ENCODE measurements around the gene PCDHGA1. TPM values are rescaled to one million over a fixed set of nuclear protein-coding genes. Genes with fewer than 3 reads are reported as not detected.
"Not testable (repeated sequence)": the region's sequence is repeated elsewhere in the genome, so short reads cannot be mapped to it uniquely, and the experiment has no call there.

PCDHGA1 gene
- total RNA-seq, 6 experiments from 2014 or later, result 0.04 to 0.18 (median 0.12) TPM; not detected in 1

DNA sequence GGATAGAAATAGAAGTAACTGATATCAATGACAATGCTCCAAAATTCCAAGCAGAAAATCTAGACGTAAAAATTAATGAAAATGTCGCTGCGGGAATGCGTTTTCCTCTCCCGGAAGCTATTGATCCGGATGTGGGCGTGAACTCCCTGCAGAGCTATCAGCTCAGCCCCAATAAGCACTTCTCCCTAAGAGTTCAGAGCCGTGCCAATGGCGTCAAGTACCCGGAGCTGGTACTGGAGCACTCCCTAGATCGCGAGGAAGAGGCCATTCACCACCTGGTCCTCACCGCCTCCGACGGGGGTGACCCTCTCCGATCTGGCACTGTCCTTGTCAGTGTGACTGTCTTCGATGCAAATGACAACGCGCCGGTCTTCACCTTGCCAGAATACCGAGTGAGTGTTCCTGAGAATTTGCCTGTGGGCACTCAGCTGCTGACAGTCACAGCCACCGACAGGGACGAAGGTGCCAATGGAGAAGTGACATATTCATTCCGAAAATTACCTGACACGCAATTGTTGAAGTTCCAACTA, 83.3 kb downstream of the PCDHGA1 start:
- no peaks in the 10 kb centered on the region for H3K27me3 ChIP-seq
- intact Hi-C loops (cut with DNase I), result loop anchor here in 1 of 2 donors (10.0 kb wide), 1 partner anchor 169 kb away; the partner anchor contains the start of gene PCDHB15
- ATAC-seq (peak; percentile 39 to 72 (median 52)), DNase-seq (peak in 2 of 3 donors; percentile 41 to 49)
- 17% methylated on average over 20 of the region's 25 CpGs for WGBS (ENCODE audit: insufficient coverage, low coverage, low lambda C conversion rate, missing lambda C conversion rate)
- TF ChIP-seq CTCF (IDR thresholded peaks at IDR 0.05), result no peak
- TF ChIP-seq POLR2A (IDR thresholded peaks at IDR 0.05), result peak; percentile 10
- peaks cover 0 to 22% (median 6%) of the 10 kb centered on the region in 4 donors for H3K9me3 ChIP-seq
- peak overlapping the region; percentile 26 to 56 (median 45) for H3K4me3 ChIP-seq
- H3K27ac ChIP-seq, result peak overlapping the region in 1 of 3 donors; percentile 30
- H3K36me3 ChIP-seq, result no peaks in the 10 kb centered on the region
- H3K4me1 ChIP-seq, result no peaks in the 10 kb centered on the region

GRCh38 chr5:141414548-141415274, 84.4 kb downstream of the PCDHGA1 start:
- not testable (repeated sequence) for H3K36me3 ChIP-seq, ATAC-seq, DNase-seq, H3K4me1 ChIP-seq, H3K27me3 ChIP-seq, H3K27ac ChIP-seq, H3K4me3 ChIP-seq
- 38% methylated on average over 3 of the region's 46 CpGs for WGBS (ENCODE audit: insufficient coverage, low coverage, low lambda C conversion rate, missing lambda C conversion rate)
- H3K9me3 ChIP-seq, result peaks cover 0 to 23% (median 11%) of the 10 kb centered on the region in 4 donors
- intact Hi-C loops (cut with DNase I), result loop anchor here in 1 of 2 donors (10.0 kb wide), 1 partner anchor 170 kb away; the partner anchor contains the start of gene PCDHB15

- not testable (repeated sequence) for H3K4me3 ChIP-seq, H3K27me3 ChIP-seq, H3K27ac ChIP-seq, H3K36me3 ChIP-seq, H3K4me1 ChIP-seq, ATAC-seq
- intact Hi-C loops (cut with DNase I), result loop anchor here in 1 of 2 donors (10.0 kb wide), 1 partner anchor 170 kb away; the partner anchor contains the start of gene PCDHB15
- WGBS (ENCODE audit: insufficient coverage, low coverage, low lambda C conversion rate, missing lambda C conversion rate), result 50% methylated on average over 5 of the region's 24 CpGs
- peaks cover 0 to 22% (median 13%) of the 10 kb centered on the region in 4 donors for H3K9me3 ChIP-seq
- DNase-seq, result peak in 1 of 3 donors; percentile 27
These were observed 84.9 kb downstream of the PCDHGA1 start for GRCh38 chr5:141415275-141415618.

GRCh38 chr5:141417494-141418172, 87.3 kb downstream of the PCDHGA1 start, which contains the start of gene PCDHGB7:
Gene PCDHGB7 (plus strand): TSS chr5:141417677. CDS start chr5:141417860, 183 bp downstream.
- not testable (repeated sequence) for H3K36me3 ChIP-seq, H3K27me3 ChIP-seq, H3K27ac ChIP-seq, H3K4me1 ChIP-seq
- intact Hi-C loops (cut with DNase I), result loop anchor here in 1 of 2 donors (10.0 kb wide), 1 partner anchor 173 kb away; the partner anchor contains the start of gene PCDHB15
- DNase-seq (peak in 2 of 3 donors; percentile 56 to 80), ATAC-seq (peak; percentile 80 to 90 (median 86))
- peak; percentile 39 to 56 (median 45) for TF ChIP-seq CTCF (IDR thresholded peaks at IDR 0.05)
- H3K4me3 ChIP-seq, result peak within 1 kb of the TSS in 2 of 3 donors; percentile 23 to 43
- 17% methylated on average over 27 of the region's 47 CpGs for WGBS (ENCODE audit: insufficient coverage, low coverage, low lambda C conversion rate, missing lambda C conversion rate)
- H3K9me3 ChIP-seq, result peaks cover 0 to 32% (median 18%) of the 10 kb centered on the region in 4 donors

GRCh38 chr5:141419074-141419880, 89.0 kb downstream of the PCDHGA1 start:
- Histone ChIP-seq H3K27me3 (no peaks in the 10 kb centered on the region), H3K36me3 (no peaks in the 10 kb centered on the region), H3K4me3 (no peak overlapping the region), H3K4me1 (no peaks in the 10 kb centered on the region), H3K27ac (no peak overlapping the region), H3K9me3 (peaks cover 0 to 43% (median 19%) of the 10 kb centered on the region in 4 donors)
- no peak for ATAC-seq
- DNase-seq, result peak in 1 of 3 donors; percentile 46
- intact Hi-C loops (cut with DNase I), result loop anchor here in 1 of 2 donors (10.0 kb wide), 1 partner anchor 174 kb away; the partner anchor contains the start of gene PCDHB15
- TF ChIP-seq POLR2A (IDR thresholded peaks at IDR 0.05) (no peak), CTCF (IDR thresholded peaks at IDR 0.05) (no peak)
- WGBS (ENCODE audit: insufficient coverage, low coverage, low lambda C conversion rate, missing lambda C conversion rate), result 31% methylated on average over 15 of the region's 74 CpGs

All from right lobe of liver (tissue), 6 donors.